ENCODE data around the gene EXD2. TPM values are rescaled to one million over a fixed set of nuclear protein-coding genes. Genes with fewer than 3 reads are reported as not detected.
"Not testable (repeated sequence)": the region's sequence is repeated elsewhere in the genome, so short reads cannot be mapped to it uniquely, and the experiment has no call there.

EXD2 gene
- total RNA-seq, 1 donor from 2014 or later: 26.2 TPM

DNA sequence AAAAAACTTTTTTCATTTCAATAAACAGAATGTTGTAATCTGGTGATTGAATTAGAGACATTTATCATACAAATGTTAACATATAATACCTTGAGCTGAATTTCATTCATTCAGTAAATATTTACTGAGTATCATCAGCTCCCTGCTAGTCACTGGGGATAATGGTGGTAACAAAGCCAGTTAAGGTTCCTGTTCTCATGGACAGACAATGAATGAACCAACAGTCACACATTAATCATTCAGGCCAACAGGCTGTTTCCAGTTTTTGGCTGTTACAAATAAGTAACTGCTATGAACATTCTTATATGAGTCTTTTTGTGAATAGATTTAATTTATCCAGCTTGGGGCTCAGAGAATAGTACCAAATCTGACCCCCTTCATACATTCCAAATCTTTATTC, 13.5 kb downstream of the EXD2 start:
- peaks cover 3% of the 10 kb centered on the region for H3K9me3 Mint-ChIP-seq
- H3K36me3 Mint-ChIP-seq: peaks cover 8% of the 10 kb centered on the region
- peaks cover 15% of the 10 kb centered on the region for H3K4me1 Mint-ChIP-seq (ENCODE audit: unreplicated experiment)
- no peak overlapping the region for H3K4me3 Mint-ChIP-seq
- no peaks in the 10 kb centered on the region for H3K27me3 Mint-ChIP-seq
- no peak for DNase-seq (ENCODE audit: extremely low spot score, unreplicated experiment)
- TF ChIP-seq, protein P1, sequence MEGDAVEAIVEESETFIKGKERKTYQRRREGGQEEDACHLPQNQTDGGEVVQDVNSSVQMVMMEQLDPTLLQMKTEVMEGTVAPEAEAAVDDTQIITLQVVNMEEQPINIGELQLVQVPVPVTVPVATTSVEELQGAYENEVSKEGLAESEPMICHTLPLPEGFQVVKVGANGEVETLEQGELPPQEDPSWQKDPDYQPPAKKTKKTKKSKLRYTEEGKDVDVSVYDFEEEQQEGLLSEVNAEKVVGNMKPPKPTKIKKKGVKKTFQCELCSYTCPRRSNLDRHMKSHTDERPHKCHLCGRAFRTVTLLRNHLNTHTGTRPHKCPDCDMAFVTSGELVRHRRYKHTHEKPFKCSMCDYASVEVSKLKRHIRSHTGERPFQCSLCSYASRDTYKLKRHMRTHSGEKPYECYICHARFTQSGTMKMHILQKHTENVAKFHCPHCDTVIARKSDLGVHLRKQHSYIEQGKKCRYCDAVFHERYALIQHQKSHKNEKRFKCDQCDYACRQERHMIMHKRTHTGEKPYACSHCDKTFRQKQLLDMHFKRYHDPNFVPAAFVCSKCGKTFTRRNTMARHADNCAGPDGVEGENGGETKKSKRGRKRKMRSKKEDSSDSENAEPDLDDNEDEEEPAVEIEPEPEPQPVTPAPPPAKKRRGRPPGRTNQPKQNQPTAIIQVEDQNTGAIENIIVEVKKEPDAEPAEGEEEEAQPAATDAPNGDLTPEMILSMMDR (conservative IDR thresholded peaks at IDR 0.05): no peak
- no peak overlapping the region for H3K27ac Mint-ChIP-seq

DNA sequence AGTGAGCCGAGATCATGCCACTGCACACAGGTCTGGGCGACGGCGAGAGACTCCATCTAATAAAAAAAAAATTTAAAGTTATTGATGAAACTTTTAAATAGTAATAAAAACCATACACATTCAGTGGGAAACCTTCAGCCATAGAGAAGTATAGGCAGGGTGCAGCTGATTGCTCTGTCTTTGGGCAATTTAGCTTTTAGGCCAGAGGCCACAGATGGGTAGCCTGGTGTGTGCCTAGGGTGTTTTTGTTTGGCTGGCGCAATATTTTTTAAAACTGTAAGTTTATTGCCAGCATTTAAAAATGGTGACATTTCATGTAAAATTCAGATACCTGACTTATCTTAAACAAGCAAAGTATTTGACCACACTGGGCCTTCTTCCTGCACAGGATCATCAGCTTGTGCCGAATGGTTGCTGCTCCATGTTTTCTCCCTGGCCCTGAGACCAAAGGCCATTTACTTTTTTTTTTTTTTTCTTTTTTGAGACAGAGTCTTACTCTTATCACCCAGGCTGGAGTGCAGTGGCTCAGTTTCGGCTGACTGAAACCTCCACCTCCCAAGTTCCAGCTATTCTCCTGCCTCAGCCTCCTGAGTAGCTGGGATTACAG, 16.2 kb downstream of the EXD2 start:
- no peak for DNase-seq (ENCODE audit: extremely low spot score, unreplicated experiment)
- Mint-ChIP-seq H3K4me1 (ENCODE audit: unreplicated experiment) (peaks cover 15% of the 10 kb centered on the region), H3K9me3 (peaks cover 3% of the 10 kb centered on the region), H3K4me3 (no peak overlapping the region), H3K27ac (no peak overlapping the region), H3K27me3 (no peaks in the 10 kb centered on the region), H3K36me3 (peaks cover 15% of the 10 kb centered on the region)
- TF ChIP-seq, protein P1 (conservative IDR thresholded peaks at IDR 0.05): no peak

DNA sequence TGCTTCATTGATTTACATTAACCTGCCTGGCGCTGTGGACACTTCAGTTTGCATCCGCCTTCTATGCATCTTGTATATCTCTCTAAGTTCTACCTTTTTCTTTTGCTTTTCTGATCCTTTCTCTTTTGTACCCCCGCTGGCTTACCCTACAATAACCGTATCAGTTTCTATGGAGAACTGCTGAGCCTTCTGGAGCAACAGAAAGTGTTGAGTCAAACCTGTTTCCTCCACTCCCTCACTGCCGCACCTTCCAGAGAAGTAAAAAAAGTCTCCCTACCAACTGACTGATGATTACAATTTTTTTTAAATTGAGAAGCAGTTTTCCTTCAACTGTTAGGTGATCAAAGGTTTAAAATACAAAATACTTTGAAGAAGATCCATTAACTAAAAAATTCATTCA, 17.4 kb downstream of the EXD2 start:
- Mint-ChIP-seq H3K4me1 (ENCODE audit: unreplicated experiment) (peaks cover 15% of the 10 kb centered on the region), H3K4me3 (peak overlapping the region; percentile 35), H3K27ac (peak overlapping the region; percentile 94), H3K36me3 (peaks cover 15% of the 10 kb centered on the region), H3K27me3 (no peaks in the 10 kb centered on the region), H3K9me3 (peaks cover 3% of the 10 kb centered on the region)
- no peak for DNase-seq (ENCODE audit: extremely low spot score, unreplicated experiment)
- TF ChIP-seq, protein P1 (conservative IDR thresholded peaks at IDR 0.05): no peak

DNA sequence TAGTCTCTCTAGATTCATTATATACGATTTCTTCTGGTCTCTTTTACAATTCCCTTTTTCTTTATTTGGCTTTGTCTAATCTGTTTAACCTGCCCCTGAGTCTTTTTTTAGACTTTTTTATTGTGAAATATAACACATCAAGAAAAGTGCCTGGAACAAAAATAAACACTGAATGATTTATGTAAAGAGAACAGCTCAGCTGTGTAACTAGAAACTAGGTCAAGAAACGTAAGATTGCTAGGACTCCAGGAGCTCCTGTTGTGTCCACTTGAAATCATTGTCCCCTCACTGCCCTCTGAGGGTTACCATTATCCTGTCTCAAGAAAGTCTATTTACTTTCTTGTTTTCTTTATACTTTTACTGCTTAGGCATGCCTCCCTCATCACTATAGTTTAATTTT, 23.1 kb downstream of the EXD2 start:
- Mint-ChIP-seq H3K9me3 (no peaks in the 10 kb centered on the region), H3K27me3 (no peaks in the 10 kb centered on the region), H3K4me3 (no peak overlapping the region), H3K36me3 (peaks cover 22% of the 10 kb centered on the region), H3K4me1 (ENCODE audit: unreplicated experiment) (peaks cover 8% of the 10 kb centered on the region), H3K27ac (no peak overlapping the region)
- DNase-seq (ENCODE audit: extremely low spot score, unreplicated experiment): no peak
- TF ChIP-seq, protein P1 (conservative IDR thresholded peaks at IDR 0.05): no peak

DNA sequence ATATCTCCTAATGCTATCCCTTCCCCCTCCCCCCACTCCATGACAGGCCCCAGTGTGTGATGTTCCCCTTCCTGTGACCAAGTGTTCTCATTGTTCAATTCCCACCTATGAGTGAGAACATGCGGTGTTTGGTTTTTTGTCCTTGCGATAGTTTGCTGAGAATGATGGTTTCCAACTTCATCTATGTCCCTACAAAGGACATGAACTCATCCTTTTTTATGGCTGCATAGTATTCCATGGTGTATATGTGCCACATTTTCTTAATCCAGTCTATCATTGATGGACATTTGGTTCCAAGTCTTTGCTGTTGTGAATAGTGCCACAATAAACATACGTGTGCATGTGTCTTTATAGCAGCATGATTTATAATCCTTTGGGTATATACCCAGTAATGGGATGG, 26.4 kb downstream of the EXD2 start:
- H3K27ac Mint-ChIP-seq, H3K9me3 Mint-ChIP-seq: not testable (repeated sequence)

DNA sequence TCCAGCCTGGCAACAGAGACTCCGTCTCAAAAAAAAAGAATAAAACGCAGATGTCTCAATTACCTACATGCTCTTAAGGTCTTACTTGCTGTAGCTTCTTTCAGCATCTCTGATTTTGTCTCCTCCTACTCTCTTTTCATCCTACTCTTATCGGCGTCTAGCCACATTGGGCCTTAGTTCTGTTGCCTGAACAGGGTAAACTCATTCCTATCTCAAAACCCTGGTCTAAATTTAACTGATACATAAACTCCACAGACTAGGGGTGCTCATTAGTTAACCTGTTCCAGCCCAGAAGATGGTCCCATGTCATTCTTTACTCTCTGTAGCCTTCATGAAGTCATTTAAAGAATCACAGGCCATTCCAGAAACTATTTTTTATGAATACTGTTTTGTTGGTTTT, 33.6 kb downstream of the EXD2 start:
- Mint-ChIP-seq H3K27me3 (no peaks in the 10 kb centered on the region), H3K4me1 (ENCODE audit: unreplicated experiment) (peaks cover 4% of the 10 kb centered on the region), H3K27ac (no peak overlapping the region), H3K36me3 (peaks cover 4% of the 10 kb centered on the region), H3K4me3 (no peak overlapping the region), H3K9me3 (no peaks in the 10 kb centered on the region)
- TF ChIP-seq, protein P1 (conservative IDR thresholded peaks at IDR 0.05): no peak
- DNase-seq (ENCODE audit: extremely low spot score, unreplicated experiment): no peak

More for the DNA sequence above, 26.4 kb downstream of the EXD2 start:
- DNase-seq (ENCODE audit: extremely low spot score, unreplicated experiment); H3K27me3 Mint-ChIP-seq; H3K4me1 Mint-ChIP-seq (ENCODE audit: unreplicated experiment); H3K4me3 Mint-ChIP-seq: not testable (repeated sequence)
- H3K36me3 Mint-ChIP-seq: peaks cover 16% of the 10 kb centered on the region

Data from type B pancreatic cell (in vitro differentiated cells).